Right lobe of liver (tissue), 4 donors: ENCODE measurements around the gene ADSS2.

Experiments used
- CTCF ChIP-seq, 4 donors: fragments of 200-600 bp in 3 of 4; fragments of 450-650 bp in 1 of 4; IDR thresholded peaks; one replicate each; pipeline versions ENCODE4 v1.5.1 to v1.8.0; 2016 to 2022; ENCODE audit warnings: antibody characterized with exemption in 4 of 4, mild to moderate bottlenecking in 2 of 4
- POLR2A ChIP-seq: fragments of 450-650 bp; IDR thresholded peaks from one replicate; pipeline ENCODE4 v1.6.1; 2017; ENCODE audit warnings: antibody characterized with exemption, mild to moderate bottlenecking
- donor health status: DM: no; HTN: no; CAD: no.
- donor health status: DM: no; HTN: no; CAD: no.
- donor health status: DM: no; HTN: yes; CAD: no.

- TF ChIP-seq CTCF (IDR thresholded peaks at IDR 0.05): no peak
- no peak for TF ChIP-seq POLR2A
These were observed 48.3 kb downstream of the ADSS2 start for GRCh38 chr1:244403431-244403830.
